Natural killer cell (primary cell): Measurements from ENCODE around the gene CHKB. TPM values are rescaled to one million over a fixed set of nuclear protein-coding genes. Genes with fewer than 3 reads are reported as not detected.

ENCODE experiments used
- ATAC-seq, 3 donors: fragments of 150-1000 bp in 2 of 3; fragments of 200-7000 bp in 1 of 3; cut with Tn5 transposase; 1 replicate in 1 of 3; 2 replicates in 2 of 3; pipeline ENCODE4 v1.10.0; 2021; ENCODE audit warnings: mild to moderate bottlenecking in 2 of 3, moderate library complexity in 2 of 3
- DNase-seq, 2 donors: peaks; one replicate each; pipeline versions ENCODE4 v3.0.0 to v3.0.0-alpha.2; 2013 to 2021; ENCODE audit warnings: mixed read lengths in 1 of 2
- H3K27ac ChIP-seq: one replicate; pipeline ENCODE4 v1.5.1; 2013; ENCODE audit warnings: mild to moderate bottlenecking, low read length
- H3K27me3 ChIP-seq: one replicate; pipeline ENCODE4 v1.6.1; 2013; ENCODE audit warnings: low read length; ENCODE audit not compliant: control insufficient read depth, insufficient read depth
- H3K36me3 ChIP-seq: one replicate; pipeline ENCODE4 v1.6.1; 2013; ENCODE audit warnings: low read length; ENCODE audit not compliant: control insufficient read depth, insufficient read depth
- H3K4me1 ChIP-seq: one replicate; pipeline ENCODE4 v1.6.1; 2013; ENCODE audit warnings: low read length; ENCODE audit not compliant: control insufficient read depth, insufficient read depth
- H3K4me3 ChIP-seq: one replicate; pipeline ENCODE4 v1.5.1; 2013; ENCODE audit warnings: low read length
- H3K9me3 ChIP-seq: one replicate; pipeline ENCODE4 v1.6.1; 2013; ENCODE audit warnings: low read length; ENCODE audit not compliant: control insufficient read depth, insufficient read depth
- H3K27ac Mint-ChIP-seq, 2 donors: one replicate each; pipeline ENCODE4 v1.8.0; 2022; ENCODE audit warnings: mild to moderate bottlenecking in 2 of 2, mixed read lengths in 2 of 2, moderate library complexity in 1 of 2
- H3K27me3 Mint-ChIP-seq, 2 donors: one replicate each; pipeline ENCODE4 v1.8.0; 2022; ENCODE audit warnings: low read depth in 2 of 2, mixed read lengths in 2 of 2
- H3K36me3 Mint-ChIP-seq: one replicate; pipeline ENCODE4 v1.8.0; 2022; ENCODE audit warnings: mixed read lengths
- H3K4me1 Mint-ChIP-seq, 2 donors: one replicate each; pipeline ENCODE4 v1.8.0; 2022; ENCODE audit warnings: mixed read lengths in 2 of 2
- H3K4me3 Mint-ChIP-seq: one replicate; pipeline ENCODE4 v1.8.0; 2022; ENCODE audit warnings: mild to moderate bottlenecking, moderate library complexity, mixed read lengths
- H3K9me3 Mint-ChIP-seq, 2 donors: one replicate each; pipeline ENCODE4 v1.8.0; 2022; ENCODE audit warnings: mixed read lengths in 2 of 2
- CTCF ChIP-seq: fragments of 200-600 bp; IDR thresholded peaks from one replicate; pipeline ENCODE4 v1.8.0; 2022; ENCODE audit warnings: antibody characterized with exemption
- WGBS: methylation state at CpG from one replicate; pipeline ENCODE4 v1.1.7; 2013; ENCODE audit warnings: missing lambda C conversion rate; ENCODE audit not compliant: insufficient coverage; 5-methylcytosine and 5-hydroxymethylcytosine counted together
- intact Hi-C: fragments of 100-400 bp; cut with micrococcal nuclease; formaldehyde crosslinking; loops from one replicate; pipeline ENCODE4 v1.14.2; 2022
- total RNA-seq, 4 donors: library from RNA; stranded (reverse); fragments of 120-200 nt in 1 of 4; gene quantifications; one replicate each; pipeline versions ENCODE4 v1.2.3 to v1.2.4, GENCODE V29; 2013 to 2022

CHKB gene
- total RNA-seq, 3 donors from 2014 or later (not counting 1 experiment from before 2014, with no cell fraction given) = 166 to 204 (median 180) TPM

GRCh38 chr22:50532824-50533796 lies 49.5 kb downstream of the CHKB start:
- ATAC-seq (no peak), DNase-seq (no peak)
- H3K9me3 Mint-ChIP-seq = no peaks in the 10 kb centered on the region
- Histone ChIP-seq H3K9me3 (no peaks in the 10 kb centered on the region), H3K36me3 (no peaks in the 10 kb centered on the region), H3K27me3 (no peaks in the 10 kb centered on the region), H3K27ac (peak overlapping the region; percentile 95), H3K4me1 (peaks cover 52% of the 10 kb centered on the region), H3K4me3 (no peak overlapping the region)
- peak overlapping the region; percentile 68 for H3K4me3 Mint-ChIP-seq
- peaks cover 12 to 26% of the 10 kb centered on the region in 2 donors for H3K4me1 Mint-ChIP-seq
- H3K27ac Mint-ChIP-seq = peak overlapping the region; percentile 51 to 62
- peaks cover 0 to 13% of the 10 kb centered on the region in 2 donors for H3K27me3 Mint-ChIP-seq
- intact Hi-C loops = no loop called here
- whole genome bisulfite sequencing = 94% methylated on average over 16 of the region's 19 CpGs
- H3K36me3 Mint-ChIP-seq = no peaks in the 10 kb centered on the region
- no peak for TF ChIP-seq CTCF

- Mint-ChIP-seq H3K4me3 (peak overlapping the region; percentile 94), H3K36me3 (no peaks in the 10 kb centered on the region), H3K27ac (peak overlapping the region; percentile 62 to 96), H3K4me1 (peaks cover 21 to 34% of the 10 kb centered on the region in 2 donors), H3K9me3 (no peaks in the 10 kb centered on the region), H3K27me3 (peaks cover 0 to 13% of the 10 kb centered on the region in 2 donors)
- Histone ChIP-seq H3K9me3 (no peaks in the 10 kb centered on the region), H3K4me1 (peaks cover 57% of the 10 kb centered on the region), H3K36me3 (no peaks in the 10 kb centered on the region), H3K27me3 (no peaks in the 10 kb centered on the region), H3K27ac (peak overlapping the region; percentile 95), H3K4me3 (peak overlapping the region; percentile 80)
- no peak for DNase-seq
- intact Hi-C loops = loop anchor here (1.0 to 2.0 kb wide), 2 partner anchors 7 to 13 kb away; partner anchors contain the start of gene KLHDC7B
- WGBS = 5% methylated on average over 56 of the region's 56 CpGs
- ATAC-seq = no peak
- no peak for TF ChIP-seq CTCF
These were observed 50.5 kb downstream of the CHKB start for GRCh38 chr22:50531962-50532674.

GRCh38 chr22:50531546-50531961 lies 51.1 kb downstream of the CHKB start:
- Histone ChIP-seq H3K36me3 (no peaks in the 10 kb centered on the region), H3K27me3 (no peaks in the 10 kb centered on the region), H3K4me3 (peak overlapping the region; percentile 80), H3K4me1 (peaks cover 62% of the 10 kb centered on the region), H3K9me3 (no peaks in the 10 kb centered on the region), H3K27ac (peak overlapping the region; percentile 95)
- peak; percentile 58 to 79 for DNase-seq
- H3K4me3 Mint-ChIP-seq = peak overlapping the region; percentile 94
- peak overlapping the region; percentile 94 to 96 for H3K27ac Mint-ChIP-seq
- H3K36me3 Mint-ChIP-seq = no peaks in the 10 kb centered on the region
- under 1% methylated on average over 44 of the region's 44 CpGs for WGBS
- ATAC-seq = peak; percentile 43 to 77 (median 48)
- no peak for TF ChIP-seq CTCF
- peaks cover 0 to 13% of the 10 kb centered on the region in 2 donors for H3K27me3 Mint-ChIP-seq
- H3K9me3 Mint-ChIP-seq = no peaks in the 10 kb centered on the region
- intact Hi-C loops = loop anchor here (1.0 to 2.0 kb wide), 2 partner anchors 8 to 13 kb away; partner anchors contain the start of gene KLHDC7B
- H3K4me1 Mint-ChIP-seq = peaks cover 24 to 40% of the 10 kb centered on the region in 2 donors
